B cell (primary cell): ENCODE data around the gene LENG1. TPM values are rescaled to one million over a fixed set of nuclear protein-coding genes. Genes with fewer than 3 reads are reported as not detected.

Experiments
- ATAC-seq: fragments of 200-7000 bp; cut with Tn5 transposase; one replicate; pipeline ENCODE4 v1.10.0; 2021; ENCODE audit warnings: low read depth, mild to moderate bottlenecking, moderate number of reproducible peaks, moderate library complexity
- CTCF ChIA-PET: fragments of 350-600 bp; sonication (Branson Sonifier 250); formaldehyde crosslinking; loops from one replicate; lab custom pipeline; 2021; ENCODE audit warnings: antibody characterized with exemption, inconsistent platforms; lab: Charles Lee
- POLR2A ChIA-PET: fragments of 350-600 bp; sonication (Branson Sonifier 250); formaldehyde crosslinking; loops from one replicate; lab custom pipeline; 2021; ENCODE audit warnings: antibody characterized with exemption; lab: Charles Lee
- DNase-seq: peaks from one replicate; pipeline ENCODE4 v3.0.0; 2013
- H2AFZ ChIP-seq: 2 replicates; pipeline ENCODE4 v1.6.1; 2012; ENCODE audit warnings: mild to moderate bottlenecking, low read depth, low read length; ENCODE audit not compliant: insufficient read depth, poor library complexity, severe bottlenecking
- H3K27ac ChIP-seq, 2 donors: 1 replicate in 1 of 2; 2 replicates in 1 of 2; pipeline ENCODE4 v1.5.1; 2012 to 2013; ENCODE audit warnings: low read length in 2 of 2, mild to moderate bottlenecking in 2 of 2, moderate library complexity in 1 of 2
- H3K27me3 ChIP-seq, 4 experiments: fragments of 200-600 bp in 1 of 4; sonication (generic) in 1 of 4; replicated peaks in 1 of 4; 1 replicate in 2 of 4; 2 replicates in 2 of 4; pipeline versions ENCODE4 v1.6.1 to v1.7.0; 2013 to 2016; ENCODE audit warnings: low read length in 3 of 4, mild to moderate bottlenecking in 2 of 4, mixed read lengths in 1 of 4, moderate library complexity in 1 of 4; ENCODE audit not compliant: insufficient read depth in 4 of 4, control insufficient read depth in 3 of 4; ENCODE audit errors: control extremely low read depth in 1 of 4
- H3K36me3 ChIP-seq, 2 experiments: replicated peaks in 1 of 2; 1 replicate in 1 of 2; 2 replicates in 1 of 2; pipeline versions ENCODE4 v1.6.1 to v1.7.1; 2013; ENCODE audit warnings: low read length in 1 of 2; ENCODE audit not compliant: insufficient read depth in 2 of 2, control insufficient read depth in 1 of 2; ENCODE audit errors: control extremely low read depth in 1 of 2, extremely low read depth in 1 of 2
- H3K4me1 ChIP-seq, 2 donors: fragments of 200-600 bp in 1 of 2; sonication (generic) in 1 of 2; 1 replicate in 1 of 2; 2 replicates in 1 of 2; pipeline versions ENCODE4 v1.5.1 to v1.6.1; 2013 to 2017; ENCODE audit warnings: low read length in 2 of 2; ENCODE audit not compliant: control insufficient read depth in 2 of 2, insufficient read depth in 2 of 2
- H3K4me2 ChIP-seq: replicated peaks from 2 replicates; pipeline ENCODE3; 2012; ENCODE audit warnings: mild to moderate bottlenecking, low read depth, low read length; ENCODE audit not compliant: poor library complexity, severe bottlenecking
- H3K4me3 ChIP-seq, 5 experiments: fragments of 200-600 bp in 1 of 5; sonication (generic) in 1 of 5; 1 replicate in 3 of 5; 2 replicates in 2 of 5; pipeline versions ENCODE4 v1.5.1 to v1.7.0; 2011 to 2016; ENCODE audit warnings: low read length in 4 of 5, mild to moderate bottlenecking in 4 of 5, low read depth in 2 of 5, control low read depth in 1 of 5, moderate library complexity in 1 of 5; ENCODE audit not compliant: insufficient read depth in 1 of 5; ENCODE audit errors: control extremely low read depth in 1 of 5, extremely low read depth in 1 of 5
- H3K79me2 ChIP-seq: fragments of 200-600 bp; sonication (generic); one replicate; pipeline ENCODE4 v1.6.0; 2016; ENCODE audit warnings: low read length; ENCODE audit not compliant: control insufficient read depth, insufficient read depth
- H3K9ac ChIP-seq: fragments of 200-600 bp; sonication (generic); 2 replicates; pipeline ENCODE4 v1.6.1; 2017; ENCODE audit warnings: mild to moderate bottlenecking, low read length, moderate library complexity
- H3K9me3 ChIP-seq, 3 donors: one replicate each; pipeline versions ENCODE4 v1.6.1 to v1.7.1; 2013; ENCODE audit warnings: low read length in 2 of 3; ENCODE audit not compliant: control insufficient read depth in 2 of 3, insufficient read depth in 1 of 3; ENCODE audit errors: control extremely low read depth in 1 of 3
- H4K20me1 ChIP-seq: 2 replicates; pipeline ENCODE4 v1.6.0; 2012; ENCODE audit warnings: mild to moderate bottlenecking, low read length; ENCODE audit not compliant: insufficient read depth, control insufficient read depth, poor library complexity, severe bottlenecking
- H3K27ac Mint-ChIP-seq: one replicate; pipeline ENCODE4 v1.8.0; 2021; ENCODE audit warnings: mixed read lengths
- H3K27me3 Mint-ChIP-seq: one replicate; pipeline ENCODE4 v1.8.0; 2021; ENCODE audit warnings: mixed read lengths
- H3K4me1 Mint-ChIP-seq: one replicate; pipeline ENCODE4 v1.8.0; 2021; ENCODE audit warnings: mixed read lengths
- H3K4me3 Mint-ChIP-seq: one replicate; pipeline ENCODE4 v1.8.0; 2021; ENCODE audit warnings: mixed read lengths
- H3K9me3 Mint-ChIP-seq: one replicate; pipeline ENCODE4 v1.8.0; 2022; ENCODE audit warnings: mixed read lengths; ENCODE audit not compliant: insufficient read depth
- EZH2 ChIP-seq: IDR thresholded peaks from 2 replicates; pipeline ENCODE4 v1.6.1; 2012; ENCODE audit warnings: borderline replicate concordance, low read depth, mild to moderate bottlenecking, moderate library complexity, low read length; ENCODE audit not compliant: insufficient read depth, poor library complexity, severe bottlenecking
- WGBS: methylation state at CpG from one replicate; pipeline ENCODE4 v1.1.5; 2013; ENCODE audit warnings: missing lambda C conversion rate; ENCODE audit not compliant: insufficient coverage; 5-methylcytosine and 5-hydroxymethylcytosine counted together
- intact Hi-C: fragments of 100-400 bp; cut with micrococcal nuclease; formaldehyde crosslinking; loops from one replicate; pipeline ENCODE4 v1.10.0; 2022
- polyA plus RNA-seq: library from polyadenylated mRNA; depleted of rRNA; stranded (reverse); fragments of >200 nt; gene quantifications from 2 replicates; pipeline ENCODE4 v1.2.3, GENCODE V29; 2012
- total RNA-seq, 2 donors: library from RNA; stranded (reverse); fragments of 120-200 nt in 1 of 2; gene quantifications; 1 replicate in 1 of 2; 2 replicates in 1 of 2; pipeline versions ENCODE4 v1.2.3 to v1.2.4, GENCODE V29; 2013 to 2022
- TF ChIP-seq, protein P1 (sequence below): fragments of 200-600 bp; IDR thresholded peaks from one replicate; pipeline ENCODE4 v1.8.0; 2022; ENCODE audit warnings: antibody characterized with exemption, mild to moderate bottlenecking

Gene LENG1
- total and polyA plus RNA-seq, 2 donors (not counting 1 experiment from before 2014, with no cell fraction given): 9.2 to 16.5 TPM

DNA sequence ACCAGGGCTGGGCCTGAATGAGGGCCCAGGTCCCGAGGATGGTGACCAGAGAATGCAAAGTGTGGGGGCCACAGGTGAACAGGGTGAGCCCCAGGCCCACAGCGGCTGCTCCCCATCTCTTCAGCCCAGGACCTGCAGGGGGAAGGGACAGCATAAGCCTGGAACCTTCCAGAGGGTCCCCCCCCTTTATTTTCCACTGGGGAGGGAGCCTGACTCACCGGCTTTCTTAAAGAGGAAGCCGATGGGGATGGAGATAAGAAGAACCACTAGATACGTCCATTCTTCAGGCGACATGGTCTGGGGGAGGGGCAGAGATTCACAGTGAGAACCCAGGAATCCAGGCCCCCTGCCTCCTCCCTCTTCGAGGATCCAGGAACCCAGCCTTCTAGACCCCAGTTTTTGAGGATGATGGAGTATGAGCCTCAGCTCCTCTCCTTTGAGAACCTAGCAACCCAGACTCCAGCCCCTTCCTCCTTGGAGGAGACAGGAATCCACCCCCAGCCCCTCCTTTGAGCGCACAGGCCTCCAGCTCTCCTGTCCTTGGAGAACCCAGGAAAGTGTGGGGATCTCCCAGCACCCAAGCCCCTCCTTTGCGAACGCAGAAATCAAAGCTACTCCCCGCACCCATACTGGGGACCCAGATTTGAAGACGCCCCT, 28.8 kb upstream of the LENG1 start:
- H3K27me3 Mint-ChIP-seq: no peaks in the 10 kb centered on the region
- H3K4me3 ChIP-seq: peak overlapping the region; percentile 3 to 87 (median 81)
- POLR2A ChIA-PET: interaction anchor here (1.0 to 4.5 kb wide), 7 partner anchors 13 to 51 kb away, joined by 3 to 73 read pairs (median 8); partner anchors contain the start of genes CNOT3, LENG1, RPS9 and TMC4
- TF ChIP-seq, protein P1, sequence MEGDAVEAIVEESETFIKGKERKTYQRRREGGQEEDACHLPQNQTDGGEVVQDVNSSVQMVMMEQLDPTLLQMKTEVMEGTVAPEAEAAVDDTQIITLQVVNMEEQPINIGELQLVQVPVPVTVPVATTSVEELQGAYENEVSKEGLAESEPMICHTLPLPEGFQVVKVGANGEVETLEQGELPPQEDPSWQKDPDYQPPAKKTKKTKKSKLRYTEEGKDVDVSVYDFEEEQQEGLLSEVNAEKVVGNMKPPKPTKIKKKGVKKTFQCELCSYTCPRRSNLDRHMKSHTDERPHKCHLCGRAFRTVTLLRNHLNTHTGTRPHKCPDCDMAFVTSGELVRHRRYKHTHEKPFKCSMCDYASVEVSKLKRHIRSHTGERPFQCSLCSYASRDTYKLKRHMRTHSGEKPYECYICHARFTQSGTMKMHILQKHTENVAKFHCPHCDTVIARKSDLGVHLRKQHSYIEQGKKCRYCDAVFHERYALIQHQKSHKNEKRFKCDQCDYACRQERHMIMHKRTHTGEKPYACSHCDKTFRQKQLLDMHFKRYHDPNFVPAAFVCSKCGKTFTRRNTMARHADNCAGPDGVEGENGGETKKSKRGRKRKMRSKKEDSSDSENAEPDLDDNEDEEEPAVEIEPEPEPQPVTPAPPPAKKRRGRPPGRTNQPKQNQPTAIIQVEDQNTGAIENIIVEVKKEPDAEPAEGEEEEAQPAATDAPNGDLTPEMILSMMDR: no peak
- TF ChIP-seq EZH2: no peak
- H3K4me2 ChIP-seq: peak overlapping the region; percentile 99
- peak overlapping the region; percentile 94 for H3K4me3 Mint-ChIP-seq
- DNase-seq (peak; percentile 50), ATAC-seq (no peak)
- no peaks in the 10 kb centered on the region for H3K27me3 ChIP-seq
- intact Hi-C loops: loop anchor here (2.0 to 5.0 kb wide), 2 partner anchors 20 to 44 kb away; no protein-coding TSS in a partner anchor
- peaks cover 32% of the 10 kb centered on the region for H3K4me1 Mint-ChIP-seq
- peaks cover 18 to 22% of the 10 kb centered on the region in 2 donors for H3K4me1 ChIP-seq
- H3K9ac ChIP-seq: peak overlapping the region; percentile 83
- CTCF ChIA-PET: interaction anchor here (1.1 to 4.7 kb wide), 7 partner anchors 12 to 134 kb away, joined by 3 to 50 read pairs (median 8); partner anchors contain the start of genes LENG1, RPS9 and TMC4
- no peaks in the 10 kb centered on the region for H3K9me3 ChIP-seq
- peak overlapping the region; percentile 80 for H2AFZ ChIP-seq
- peaks cover 17% of the 10 kb centered on the region for H3K79me2 ChIP-seq
- H3K36me3 ChIP-seq: peaks cover 0 to 7% of the 10 kb centered on the region in 2 experiments
- peak overlapping the region; percentile 38 for H3K27ac Mint-ChIP-seq
- no peaks in the 10 kb centered on the region for H3K9me3 Mint-ChIP-seq
- peak overlapping the region in 1 of 2 donors; percentile 99 for H3K27ac ChIP-seq
- WGBS: 15% methylated on average over 7 of the region's 12 CpGs
- peaks cover 19% of the 10 kb centered on the region for H4K20me1 ChIP-seq

DNA sequence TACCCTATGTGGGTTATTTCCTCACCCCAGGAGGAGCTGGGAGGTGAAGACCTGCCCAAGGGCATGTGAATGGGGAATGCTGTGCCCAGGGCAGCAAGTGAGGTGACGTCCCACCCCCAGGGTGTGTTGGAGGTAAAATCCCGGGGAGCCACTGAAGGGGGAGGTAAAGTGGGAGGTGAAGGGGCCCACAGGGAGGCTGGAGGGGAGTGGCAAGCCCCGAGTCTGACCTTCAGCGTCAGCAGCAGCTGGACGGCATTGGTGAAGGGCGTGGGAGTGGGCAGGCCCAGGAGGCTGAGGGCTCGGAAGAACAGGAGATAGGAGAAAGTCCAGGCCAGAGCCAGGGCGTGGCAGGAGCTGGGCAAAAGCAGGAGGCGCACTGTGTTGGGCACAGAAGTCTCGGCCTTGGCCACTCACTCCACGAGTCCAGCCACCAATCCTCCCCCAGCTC, 27.4 kb upstream of the LENG1 start:
- H4K20me1 ChIP-seq: peaks cover 17% of the 10 kb centered on the region
- WGBS: 98% methylated on average over 6 of the region's 11 CpGs
- no peak overlapping the region for H3K27ac ChIP-seq
- peaks cover 0 to 3% of the 10 kb centered on the region in 2 experiments for H3K36me3 ChIP-seq
- no peak overlapping the region for H3K4me2 ChIP-seq
- no peak overlapping the region for H2AFZ ChIP-seq
- no peak for TF ChIP-seq EZH2
- TF ChIP-seq, protein P1: no peak
- peaks cover 22% of the 10 kb centered on the region for H3K4me1 Mint-ChIP-seq
- CTCF ChIA-PET: interaction anchor here (0.7 to 0.8 kb wide), 2 partner anchors 11 to 21 kb away, joined by 3 read pairs; no protein-coding TSS in a partner anchor
- no peak overlapping the region for H3K27ac Mint-ChIP-seq
- no peaks in the 10 kb centered on the region for H3K27me3 Mint-ChIP-seq
- no peaks in the 10 kb centered on the region for H3K9me3 ChIP-seq
- DNase-seq: peak; percentile 21
- no peak overlapping the region for H3K4me3 ChIP-seq
- POLR2A ChIA-PET: no interaction called here
- H3K4me3 Mint-ChIP-seq: peak overlapping the region; percentile 77
- no peaks in the 10 kb centered on the region for H3K27me3 ChIP-seq
- ATAC-seq: no peak
- peaks cover 5% of the 10 kb centered on the region for H3K79me2 ChIP-seq
- intact Hi-C loops: loop anchor here (5.0 kb wide), 1 partner anchor 45 kb away; no protein-coding TSS in a partner anchor
- H3K9me3 Mint-ChIP-seq: no peaks in the 10 kb centered on the region
- H3K9ac ChIP-seq: no peak overlapping the region
- H3K4me1 ChIP-seq: peaks cover 16 to 17% of the 10 kb centered on the region in 2 donors
